ENCODE results near the gene B4GALT5.
"Not testable (repeated sequence)": the region's sequence is repeated elsewhere in the genome, so short reads cannot be mapped to it uniquely, and the experiment has no call there.

The B4GALT5 gene

GRCh38 chr20:49627329-49627761 lies 86.3 kb downstream of the B4GALT5 start:
- Histone ChIP-seq H3K36me3 (ENCODE audit: control insufficient read depth, insufficient read depth, low read length) (no peaks in the 10 kb centered on the region), H2AFZ (no peak overlapping the region), H3K9ac (no peak overlapping the region), H3K9me3 (ENCODE audit: control insufficient read depth, low read length) (no peaks in the 10 kb centered on the region), H3K4me2 (ENCODE audit: low read length) (no peak overlapping the region), H3K27ac (no peak overlapping the region), H3K4me1 (peaks cover 4% of the 10 kb centered on the region), H3K27me3 (ENCODE audit: control insufficient read depth, insufficient read depth, low read length) (no peaks in the 10 kb centered on the region), H3K4me3 (ENCODE audit: low read depth, low read length) (no peak overlapping the region), H3K79me2 (no peaks in the 10 kb centered on the region)
- TF ChIP-seq CTCF (IDR thresholded peaks at IDR 0.05): no peak

- H3K36me3 ChIP-seq (ENCODE audit: control insufficient read depth, insufficient read depth, low read length); H3K4me2 ChIP-seq (ENCODE audit: low read length); H3K4me3 ChIP-seq (ENCODE audit: low read depth, low read length); H3K27me3 ChIP-seq (ENCODE audit: control insufficient read depth, insufficient read depth, low read length); H3K4me1 ChIP-seq; H3K79me2 ChIP-seq; H3K9me3 ChIP-seq (ENCODE audit: control insufficient read depth, low read length); H3K9ac ChIP-seq; H3K27ac ChIP-seq; H2AFZ ChIP-seq: not testable (repeated sequence)
These were observed 88.7 kb downstream of the B4GALT5 start for GRCh38 chr20:49624988-49625387.

- H3K4me3 ChIP-seq (ENCODE audit: low read depth, low read length): no peak overlapping the region
- H3K4me1 ChIP-seq: peaks cover 4% of the 10 kb centered on the region
- TF ChIP-seq CTCF (IDR thresholded peaks at IDR 0.05): no peak
- no peak overlapping the region for H3K27ac ChIP-seq
- H2AFZ ChIP-seq: no peak overlapping the region
- H3K27me3 ChIP-seq (ENCODE audit: control insufficient read depth, insufficient read depth, low read length): no peaks in the 10 kb centered on the region
- no peak overlapping the region for H3K9ac ChIP-seq
- H3K9me3 ChIP-seq (ENCODE audit: control insufficient read depth, low read length): no peaks in the 10 kb centered on the region
- no peaks in the 10 kb centered on the region for H3K79me2 ChIP-seq
- no peak overlapping the region for H3K4me2 ChIP-seq (ENCODE audit: low read length)
- no peaks in the 10 kb centered on the region for H3K36me3 ChIP-seq (ENCODE audit: control insufficient read depth, insufficient read depth, low read length)
These were observed 89.4 kb downstream of the B4GALT5 start for GRCh38 chr20:49624317-49624716.

GRCh38 chr20:49622243-49622642 lies 91.4 kb downstream of the B4GALT5 start:
- H3K4me1 ChIP-seq: peaks cover 4% of the 10 kb centered on the region
- no peaks in the 10 kb centered on the region for H3K36me3 ChIP-seq (ENCODE audit: control insufficient read depth, insufficient read depth, low read length)
- no peak overlapping the region for H3K27ac ChIP-seq
- TF ChIP-seq CTCF (IDR thresholded peaks at IDR 0.05): no peak
- H3K79me2 ChIP-seq: no peaks in the 10 kb centered on the region
- no peak overlapping the region for H3K4me2 ChIP-seq (ENCODE audit: low read length)
- no peak overlapping the region for H2AFZ ChIP-seq
- no peaks in the 10 kb centered on the region for H3K9me3 ChIP-seq (ENCODE audit: control insufficient read depth, low read length)
- no peaks in the 10 kb centered on the region for H3K27me3 ChIP-seq (ENCODE audit: control insufficient read depth, insufficient read depth, low read length)
- no peak overlapping the region for H3K9ac ChIP-seq
- H3K4me3 ChIP-seq (ENCODE audit: low read depth, low read length): no peak overlapping the region

GRCh38 chr20:49620364-49621240 lies 93.1 kb downstream of the B4GALT5 start:
- Histone ChIP-seq H3K4me2 (ENCODE audit: low read length) (no peak overlapping the region), H3K79me2 (no peaks in the 10 kb centered on the region), H3K4me1 (peaks cover under 1% of the 10 kb centered on the region), H3K9me3 (ENCODE audit: control insufficient read depth, low read length) (no peaks in the 10 kb centered on the region), H3K27me3 (ENCODE audit: control insufficient read depth, insufficient read depth, low read length) (no peaks in the 10 kb centered on the region), H3K27ac (no peak overlapping the region), H3K4me3 (ENCODE audit: low read depth, low read length) (no peak overlapping the region), H2AFZ (peak overlapping the region; percentile 17), H3K36me3 (ENCODE audit: control insufficient read depth, insufficient read depth, low read length) (no peaks in the 10 kb centered on the region), H3K9ac (no peak overlapping the region)
- no peak for TF ChIP-seq CTCF (IDR thresholded peaks at IDR 0.05)
